SU-DHL-6 (cell line): Measurements from ENCODE around the gene SETDB1.

ENCODE experiments used
- CTCF ChIP-seq: fragments of 200-600 bp; sonication (generic); IDR thresholded peaks from one replicate; pipeline ENCODE4 v1.5.1; 2017; ENCODE audit warnings: antibody characterized with exemption, mild to moderate bottlenecking, low read length, moderate library complexity; ENCODE audit not compliant: insufficient read depth, poor library complexity, severe bottlenecking
- EZH2phosphoT487 ChIP-seq: fragments of 200-600 bp; sonication (generic), shearing (Covaris generic); conservative IDR thresholded peaks from 2 replicates; pipeline ENCODE4 v1.6.1; 2018; ENCODE audit warnings: mild to moderate bottlenecking, antibody characterized with exemption, low read length, moderate library complexity, mixed read lengths

GRCh38 chr1:150954708-150955107 is 28.5 kb downstream of the SETDB1 start:
- TF ChIP-seq CTCF (no peak), EZH2phosphoT487 (no peak)
